SU-DHL-6 (cell line): Measurements from ENCODE around the gene MAP4K3.
"Not testable (repeated sequence)": the region's sequence is repeated elsewhere in the genome, so short reads cannot be mapped to it uniquely, and the experiment has no call there.

Source experiments
- H2AFZ ChIP-seq: fragments of 200-600 bp; sonication (generic); 2 replicates; pipeline ENCODE4 v1.6.1; 2014; ENCODE audit warnings: low read depth, mild to moderate bottlenecking, moderate library complexity, mixed read lengths, antibody characterized with exemption, low read length; ENCODE audit not compliant: severe bottlenecking
- H3F3A ChIP-seq: fragments of 200-600 bp; shearing (Covaris generic); 2 replicates; pipeline ENCODE4 v1.6.0; 2016; ENCODE audit warnings: antibody characterized with exemption, mild to moderate bottlenecking; ENCODE audit not compliant: insufficient read depth
- H3K27ac ChIP-seq: fragments of 200-600 bp; sonication (generic); 2 replicates; pipeline ENCODE4 v1.5.1; 2016; ENCODE audit warnings: low read depth, mild to moderate bottlenecking, low read length, moderate library complexity, mixed read lengths
- H3K27me3 ChIP-seq: fragments of 200-600 bp; sonication (generic), shearing (Covaris generic); 2 replicates; pipeline ENCODE4 v1.6.0; 2014; ENCODE audit warnings: mild to moderate bottlenecking, low read length
- H3K36me3 ChIP-seq: fragments of 200-600 bp; sonication (generic); 2 replicates; pipeline ENCODE4 v1.6.1; 2014; ENCODE audit warnings: mild to moderate bottlenecking, low read length, mixed read lengths
- H3K4me2 ChIP-seq: fragments of 300-600, 200-600 bp; shearing (Covaris generic), sonication (generic); 2 replicates; pipeline ENCODE4 v1.6.0; 2014; ENCODE audit warnings: low read length, low read depth, mild to moderate bottlenecking; ENCODE audit not compliant: poor library complexity, severe bottlenecking
- H3K4me3 ChIP-seq: fragments of 200-600 bp; sonication (generic); 2 replicates; pipeline ENCODE4 v1.5.1; 2014; ENCODE audit warnings: antibody characterized with exemption, low read length, mild to moderate bottlenecking, mixed read lengths; ENCODE audit not compliant: insufficient read depth, poor library complexity, severe bottlenecking
- H3K79me2 ChIP-seq: fragments of 200-600 bp; sonication (generic); 2 replicates; pipeline ENCODE4 v1.6.1; 2014; ENCODE audit warnings: mild to moderate bottlenecking, low read length, moderate library complexity; ENCODE audit not compliant: insufficient read depth
- H3K9ac ChIP-seq: fragments of 200-600 bp; sonication (generic); 2 replicates; pipeline ENCODE4 v1.7.0; 2014; ENCODE audit warnings: mild to moderate bottlenecking, low read length
- H3K9me2 ChIP-seq: fragments of 200-600 bp; sonication (generic); replicated peaks from 2 replicates; pipeline ENCODE4 v1.6.1; 2014; ENCODE audit warnings: low read length; ENCODE audit not compliant: insufficient read depth
- H3K9me3 ChIP-seq: fragments of 200-600 bp; sonication (generic); 2 replicates; pipeline ENCODE4 v1.6.1; 2014; ENCODE audit warnings: low read length, mixed read lengths; ENCODE audit not compliant: insufficient read depth
- H4K20me1 ChIP-seq: fragments of 200-600 bp; sonication (generic); 2 replicates; pipeline ENCODE4 v1.6.1; 2014; ENCODE audit warnings: low read depth, mild to moderate bottlenecking, antibody characterized with exemption, low read length, moderate library complexity, mixed read lengths
- EZH2phosphoT487 ChIP-seq: fragments of 200-600 bp; sonication (generic), shearing (Covaris generic); conservative IDR thresholded peaks from 2 replicates; pipeline ENCODE4 v1.6.1; 2018; ENCODE audit warnings: mild to moderate bottlenecking, antibody characterized with exemption, low read length, moderate library complexity, mixed read lengths
- TF ChIP-seq, protein P1 (sequence below): fragments of 200-600 bp; sonication (generic); IDR thresholded peaks from one replicate; pipeline ENCODE4 v1.5.1; 2017; ENCODE audit warnings: antibody characterized with exemption, mild to moderate bottlenecking, low read length, moderate library complexity; ENCODE audit not compliant: insufficient read depth, poor library complexity, severe bottlenecking

MAP4K3 gene

DNA sequence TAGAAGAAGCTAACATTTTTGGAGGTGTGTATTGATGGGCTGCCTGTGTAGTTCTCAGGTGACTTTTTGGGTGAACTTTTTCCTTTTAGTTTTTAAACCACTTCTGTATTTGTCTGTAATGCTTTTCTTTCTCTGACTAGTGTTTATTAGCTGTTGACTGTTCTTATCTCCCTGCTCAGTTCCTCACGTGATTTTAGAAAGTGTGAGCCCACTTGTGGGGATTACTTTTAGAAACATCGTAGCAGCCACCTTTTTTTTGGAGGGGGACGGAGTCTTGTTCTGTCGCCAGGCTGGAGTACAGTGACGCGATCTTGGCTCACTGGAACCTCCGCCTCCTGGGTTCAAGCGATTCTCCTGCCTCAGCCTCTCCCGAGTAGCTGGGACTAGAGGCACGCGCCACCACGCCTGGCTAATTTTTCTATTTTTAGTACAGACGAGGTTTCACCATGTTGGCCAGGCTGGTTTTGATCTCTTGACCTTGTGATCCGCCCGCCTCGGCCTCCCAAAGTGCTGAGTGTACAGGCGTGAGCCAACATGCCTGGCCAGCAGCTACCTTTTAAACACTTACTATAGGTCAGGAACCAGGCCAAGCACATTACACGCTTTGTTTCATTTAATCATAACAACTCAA is 184.1 kb downstream of the MAP4K3 start:
- no peak overlapping the region for H3K4me3 ChIP-seq
- H3K27ac ChIP-seq, result no peak overlapping the region
- TF ChIP-seq EZH2phosphoT487, result no peak
- TF ChIP-seq, protein P1, sequence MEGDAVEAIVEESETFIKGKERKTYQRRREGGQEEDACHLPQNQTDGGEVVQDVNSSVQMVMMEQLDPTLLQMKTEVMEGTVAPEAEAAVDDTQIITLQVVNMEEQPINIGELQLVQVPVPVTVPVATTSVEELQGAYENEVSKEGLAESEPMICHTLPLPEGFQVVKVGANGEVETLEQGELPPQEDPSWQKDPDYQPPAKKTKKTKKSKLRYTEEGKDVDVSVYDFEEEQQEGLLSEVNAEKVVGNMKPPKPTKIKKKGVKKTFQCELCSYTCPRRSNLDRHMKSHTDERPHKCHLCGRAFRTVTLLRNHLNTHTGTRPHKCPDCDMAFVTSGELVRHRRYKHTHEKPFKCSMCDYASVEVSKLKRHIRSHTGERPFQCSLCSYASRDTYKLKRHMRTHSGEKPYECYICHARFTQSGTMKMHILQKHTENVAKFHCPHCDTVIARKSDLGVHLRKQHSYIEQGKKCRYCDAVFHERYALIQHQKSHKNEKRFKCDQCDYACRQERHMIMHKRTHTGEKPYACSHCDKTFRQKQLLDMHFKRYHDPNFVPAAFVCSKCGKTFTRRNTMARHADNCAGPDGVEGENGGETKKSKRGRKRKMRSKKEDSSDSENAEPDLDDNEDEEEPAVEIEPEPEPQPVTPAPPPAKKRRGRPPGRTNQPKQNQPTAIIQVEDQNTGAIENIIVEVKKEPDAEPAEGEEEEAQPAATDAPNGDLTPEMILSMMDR, result no peak
- no peaks in the 10 kb centered on the region for H4K20me1 ChIP-seq
- H3K36me3 ChIP-seq, result peaks cover 3% of the 10 kb centered on the region; the same call in 1 of the 2 replicates
- no peak overlapping the region for H3K9ac ChIP-seq
- no peaks in the 10 kb centered on the region for H3F3A ChIP-seq
- peaks cover 8% of the 10 kb centered on the region; the same call in 1 of the 2 replicates for H3K9me3 ChIP-seq
- H3K79me2 ChIP-seq, result no peaks in the 10 kb centered on the region
- H2AFZ ChIP-seq, result no peak overlapping the region
- H3K9me2 ChIP-seq, result no peaks in the 10 kb centered on the region
- no peaks in the 10 kb centered on the region for H3K27me3 ChIP-seq
- H3K4me2 ChIP-seq, result no peak overlapping the region

DNA sequence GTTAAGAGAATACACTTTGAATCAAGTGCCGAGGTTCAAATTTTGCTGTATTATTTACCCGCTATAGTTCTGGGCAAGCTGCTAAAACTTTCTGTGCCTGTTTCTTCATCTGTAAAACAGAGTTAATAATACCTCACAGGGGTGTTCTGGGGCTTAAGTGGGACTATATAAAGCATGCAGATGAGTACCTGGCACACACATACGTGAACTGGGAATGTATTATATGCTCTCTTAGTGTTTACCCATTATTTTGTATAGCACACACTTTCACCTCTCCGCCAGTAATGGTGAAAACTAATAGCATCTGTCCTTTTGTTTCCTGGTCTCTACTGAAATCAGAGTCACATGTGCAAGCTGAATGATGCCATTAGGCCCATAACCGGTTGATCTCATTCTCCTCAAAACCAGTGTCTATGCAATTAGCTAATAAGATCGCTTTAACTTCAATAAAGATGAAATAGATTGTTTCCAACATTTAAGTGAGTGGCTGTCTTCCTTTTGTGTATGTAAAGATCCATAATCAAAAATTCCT is 189.5 kb downstream of the MAP4K3 start:
- Histone ChIP-seq H3K9ac (no peak overlapping the region), H4K20me1 (no peaks in the 10 kb centered on the region), H3K4me3 (no peak overlapping the region), H3F3A (no peaks in the 10 kb centered on the region), H3K27me3 (no peaks in the 10 kb centered on the region), H3K9me3 (peaks cover 8% of the 10 kb centered on the region; the same call in 1 of the 2 replicates), H2AFZ (no peak overlapping the region), H3K27ac (no peak overlapping the region), H3K4me2 (no peak overlapping the region), H3K9me2 (no peaks in the 10 kb centered on the region), H3K79me2 (no peaks in the 10 kb centered on the region), H3K36me3 (peaks cover 3% of the 10 kb centered on the region; the same call in 1 of the 2 replicates)
- TF ChIP-seq, protein P1, result no peak
- TF ChIP-seq EZH2phosphoT487, result no peak

DNA sequence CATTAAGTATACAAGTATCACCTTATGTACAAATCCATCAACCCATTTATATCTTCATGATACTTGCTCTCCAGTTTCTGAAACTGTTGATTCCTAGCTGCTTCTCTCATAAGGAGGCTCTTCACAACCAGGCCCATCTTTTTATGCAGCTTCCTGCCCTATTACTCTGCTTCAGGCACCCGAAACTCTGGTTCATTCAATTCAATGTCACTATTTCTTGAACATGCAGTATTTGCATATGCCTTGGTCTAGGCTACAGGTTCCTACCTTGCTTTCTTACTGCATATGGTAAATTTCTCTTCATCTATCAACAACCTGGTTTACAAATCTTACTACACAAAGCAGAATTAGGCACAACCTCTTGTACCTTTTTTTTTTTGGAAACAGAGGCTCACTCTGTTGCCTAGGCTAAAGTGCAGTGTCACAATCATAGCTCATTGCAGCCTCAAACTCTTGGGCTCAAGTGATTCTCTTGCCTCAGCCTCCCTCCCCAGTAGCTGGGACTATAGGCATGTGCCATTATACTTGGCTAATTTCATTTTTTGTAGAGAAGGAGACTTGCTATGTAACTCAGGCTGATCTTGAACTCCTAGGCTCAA is 190.6 kb downstream of the MAP4K3 start:
- H3K36me3 ChIP-seq, result peaks cover 2% of the 10 kb centered on the region; the same call in 1 of the 2 replicates
- peaks cover 8% of the 10 kb centered on the region; the same call in 1 of the 2 replicates for H3K9me3 ChIP-seq
- H3K27ac ChIP-seq, result no peak overlapping the region
- H3K9ac ChIP-seq, result no peak overlapping the region
- H3K4me2 ChIP-seq, result no peak overlapping the region
- no peaks in the 10 kb centered on the region for H3F3A ChIP-seq
- no peaks in the 10 kb centered on the region for H3K9me2 ChIP-seq
- no peaks in the 10 kb centered on the region for H4K20me1 ChIP-seq
- TF ChIP-seq, protein P1, result no peak
- TF ChIP-seq EZH2phosphoT487, result no peak
- no peak overlapping the region for H3K4me3 ChIP-seq
- H3K27me3 ChIP-seq, result no peaks in the 10 kb centered on the region
- no peak overlapping the region for H2AFZ ChIP-seq
- H3K79me2 ChIP-seq, result no peaks in the 10 kb centered on the region

DNA sequence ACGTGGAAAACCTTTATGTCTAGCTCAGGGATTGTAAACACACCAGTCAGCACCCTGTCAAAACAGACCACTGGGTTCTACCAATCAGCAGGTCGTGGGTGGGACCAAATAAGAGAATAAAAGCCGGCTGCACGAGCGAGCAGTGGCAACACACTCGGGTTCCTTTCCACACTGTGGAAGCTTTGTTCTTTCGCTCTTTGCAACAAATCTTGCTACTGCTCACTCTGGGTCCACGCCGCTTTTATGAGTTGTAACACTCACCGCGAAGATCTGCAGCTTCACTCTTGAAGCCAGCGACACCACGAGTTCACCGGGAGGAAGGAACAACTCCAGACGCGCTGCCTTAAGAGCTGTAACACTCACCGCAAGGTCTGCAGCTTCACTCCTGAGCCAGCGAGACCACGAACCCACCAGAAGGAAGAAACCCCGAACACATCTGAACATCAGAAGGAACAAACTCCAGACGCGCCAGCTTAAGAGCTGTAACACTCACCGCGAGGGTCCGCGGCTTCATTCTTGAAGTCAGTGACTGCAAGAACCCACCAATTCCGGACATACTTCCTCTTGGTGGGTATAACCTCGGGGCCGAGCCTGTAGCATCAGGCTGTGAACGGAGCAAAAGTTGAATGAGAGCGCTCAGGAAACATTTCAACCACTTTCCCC is 192.0 kb downstream of the MAP4K3 start:
- H3K9me2 ChIP-seq, H4K20me1 ChIP-seq, H3K9me3 ChIP-seq, H3K36me3 ChIP-seq, H3K79me2 ChIP-seq, H2AFZ ChIP-seq, H3K4me2 ChIP-seq, H3K9ac ChIP-seq, H3F3A ChIP-seq, H3K4me3 ChIP-seq, H3K27ac ChIP-seq, H3K27me3 ChIP-seq: not testable (repeated sequence)

DNA sequence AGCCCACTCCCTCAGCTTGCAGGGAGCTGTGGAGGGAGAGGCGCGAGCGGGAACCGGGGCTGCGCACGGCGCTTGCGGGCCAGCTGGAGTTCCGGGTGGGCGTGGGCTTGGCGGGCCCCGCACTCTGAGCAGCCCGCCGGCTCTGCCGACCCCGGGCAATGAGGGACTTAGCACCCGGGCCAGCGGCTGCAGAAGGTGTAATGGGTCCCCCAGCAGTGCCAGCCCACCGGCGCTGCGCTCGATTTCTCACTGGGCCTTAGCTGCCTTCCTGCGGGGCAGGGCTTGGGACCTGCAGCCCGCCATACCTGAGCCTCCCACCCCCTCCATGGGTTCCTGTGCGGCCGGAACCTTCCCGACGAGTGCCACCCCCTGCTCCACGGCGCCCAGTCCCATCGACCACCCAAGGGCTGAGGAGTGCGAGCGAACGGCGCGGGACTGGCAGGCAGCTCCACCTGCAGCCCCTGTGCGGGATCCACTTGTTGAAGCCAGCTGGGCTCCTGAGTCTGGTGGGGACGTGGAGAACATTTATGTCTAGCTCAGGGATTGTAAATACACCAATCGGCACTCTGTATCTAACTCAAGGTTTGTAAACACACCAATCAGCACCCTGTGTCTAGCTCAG is 192.7 kb downstream of the MAP4K3 start:
- not testable (repeated sequence) for H3K27ac ChIP-seq, H2AFZ ChIP-seq, H3K79me2 ChIP-seq, H3K36me3 ChIP-seq, H3F3A ChIP-seq, H3K27me3 ChIP-seq, H4K20me1 ChIP-seq, H3K4me3 ChIP-seq, H3K9me3 ChIP-seq, H3K9ac ChIP-seq, H3K9me2 ChIP-seq, H3K4me2 ChIP-seq
